ENCODE results near the gene SMC4. TPM values are rescaled to one million over a fixed set of nuclear protein-coding genes. Genes with fewer than 3 reads are reported as not detected.
"Not testable (repeated sequence)": the region's sequence is repeated elsewhere in the genome, so short reads cannot be mapped to it uniquely, and the experiment has no call there.

Gene SMC4
- polyA plus RNA-seq, 4 donors, result 84.8 to 112 (median 110) TPM

GRCh38 chr3:160437083-160437455 is 37.6 kb downstream of the SMC4 start:
- no peak for DNase-seq (ENCODE audit: low read depth in 4 of 4, low spot score in 3 of 4)

GRCh38 chr3:160440687-160441086 is 41.2 kb downstream of the SMC4 start:
- DNase-seq (ENCODE audit: low read depth in 4 of 4, low spot score in 3 of 4), result no peak

- no peak for DNase-seq (ENCODE audit: low read depth in 4 of 4, low spot score in 3 of 4)
These were observed 45.0 kb downstream of the SMC4 start for GRCh38 chr3:160444411-160444810.

- DNase-seq (ENCODE audit: low read depth in 4 of 4, low spot score in 3 of 4), result no peak
These were observed 46.4 kb downstream of the SMC4 start for GRCh38 chr3:160445854-160446253.

GRCh38 chr3:160446522-160447056 is 47.1 kb downstream of the SMC4 start:
- no peak for DNase-seq (ENCODE audit: low read depth in 4 of 4, low spot score in 3 of 4)

GRCh38 chr3:160447544-160447943 is 48.1 kb downstream of the SMC4 start:
- peak in 1 of 4 donors; percentile 3 for DNase-seq (ENCODE audit: low read depth in 4 of 4, low spot score in 3 of 4)

- peak in 3 of 4 donors; percentile 7 to 50 (median 28) for DNase-seq (ENCODE audit: low read depth in 4 of 4, low spot score in 3 of 4)
These were observed 49.6 kb downstream of the SMC4 start for GRCh38 chr3:160448845-160449635.

GRCh38 chr3:160449636-160450598 is 50.5 kb downstream of the SMC4 start, which contains the start of gene TRIM59:
Gene TRIM59, minus strand, starts transcription at chr3:160449786. Its CDS starts 10,603 bp downstream, at chr3:160439183.
- DNase-seq (ENCODE audit: low read depth in 4 of 4, low spot score in 3 of 4), result peak; percentile 87 to 92 (median 89)

- no peak for DNase-seq (ENCODE audit: low read depth in 4 of 4, low spot score in 3 of 4)
These were observed 51.4 kb downstream of the SMC4 start for GRCh38 chr3:160450846-160451245.

- DNase-seq (ENCODE audit: low read depth in 4 of 4, low spot score in 3 of 4), result no peak
These were observed 52.2 kb downstream of the SMC4 start for GRCh38 chr3:160451602-160452001.

GRCh38 chr3:160452251-160452650 is 52.8 kb downstream of the SMC4 start:
- DNase-seq (ENCODE audit: low read depth in 4 of 4, low spot score in 3 of 4), result not testable (repeated sequence)

- no peak for DNase-seq (ENCODE audit: low read depth in 4 of 4, low spot score in 3 of 4)
These were observed 55.5 kb downstream of the SMC4 start for GRCh38 chr3:160454995-160455394.

- DNase-seq (ENCODE audit: low read depth in 4 of 4, low spot score in 3 of 4), result no peak
These were observed 56.4 kb downstream of the SMC4 start for GRCh38 chr3:160455846-160456245.

GRCh38 chr3:160458151-160458550 is 58.7 kb downstream of the SMC4 start:
- DNase-seq (ENCODE audit: low read depth in 4 of 4, low spot score in 3 of 4), result no peak

GRCh38 chr3:160459450-160459970 is 60.1 kb downstream of the SMC4 start:
- no peak for DNase-seq (ENCODE audit: low read depth in 4 of 4, low spot score in 3 of 4)

GRCh38 chr3:160460033-160460432 is 60.6 kb downstream of the SMC4 start:
- no peak for DNase-seq (ENCODE audit: low read depth in 4 of 4, low spot score in 3 of 4)

GRCh38 chr3:160464321-160464720 is 64.9 kb downstream of the SMC4 start:
- no peak for DNase-seq (ENCODE audit: low read depth in 4 of 4, low spot score in 3 of 4)

- DNase-seq (ENCODE audit: low read depth in 4 of 4, low spot score in 3 of 4), result no peak
These were observed 65.5 kb downstream of the SMC4 start for GRCh38 chr3:160464971-160465370.

GRCh38 chr3:160470181-160470580 is 70.7 kb downstream of the SMC4 start:
- DNase-seq (ENCODE audit: low read depth in 4 of 4, low spot score in 3 of 4), result no peak

GRCh38 chr3:160471892-160472291 is 72.4 kb downstream of the SMC4 start:
- DNase-seq (ENCODE audit: low read depth in 4 of 4, low spot score in 3 of 4), result no peak

- no peak for DNase-seq (ENCODE audit: low read depth in 4 of 4, low spot score in 3 of 4)
These were observed 72.9 kb downstream of the SMC4 start for GRCh38 chr3:160472344-160472743.
